HG03280 (cell line): ENCODE data around the gene MPV17.
"Not testable (repeated sequence)": the region's sequence is repeated elsewhere in the genome, so short reads cannot be mapped to it uniquely, and the experiment has no call there.

Experiments used
- ATAC-seq: cut with Tn5 transposase; IDR thresholded peaks from one replicate; pipeline ENCODE4 v1.9.1; 2021; ENCODE audit warnings: mild to moderate bottlenecking, moderate library complexity; ENCODE audit not compliant: unreplicated experiment

MPV17 gene

DNA sequence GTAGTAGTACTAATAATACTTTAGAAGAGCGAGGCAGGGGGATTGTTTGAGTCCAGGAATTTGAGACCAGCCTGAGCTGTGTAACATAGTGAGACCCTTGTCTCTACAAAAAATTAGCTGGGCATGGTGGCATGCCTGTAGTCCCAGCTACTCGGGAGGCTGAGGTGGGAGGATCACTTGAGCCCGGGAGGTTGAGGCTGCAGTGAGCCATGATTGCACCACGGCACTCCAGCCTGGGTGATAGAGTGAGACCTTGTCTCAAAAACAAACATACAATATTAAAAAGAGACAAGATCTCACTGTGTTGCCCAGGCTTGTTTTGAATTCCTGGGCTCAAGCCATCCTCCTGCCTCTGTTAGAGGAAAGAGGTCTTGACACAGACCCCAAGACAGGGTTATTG is 22.3 kb downstream of the MPV17 start:
- not testable (repeated sequence) for ATAC-seq

DNA sequence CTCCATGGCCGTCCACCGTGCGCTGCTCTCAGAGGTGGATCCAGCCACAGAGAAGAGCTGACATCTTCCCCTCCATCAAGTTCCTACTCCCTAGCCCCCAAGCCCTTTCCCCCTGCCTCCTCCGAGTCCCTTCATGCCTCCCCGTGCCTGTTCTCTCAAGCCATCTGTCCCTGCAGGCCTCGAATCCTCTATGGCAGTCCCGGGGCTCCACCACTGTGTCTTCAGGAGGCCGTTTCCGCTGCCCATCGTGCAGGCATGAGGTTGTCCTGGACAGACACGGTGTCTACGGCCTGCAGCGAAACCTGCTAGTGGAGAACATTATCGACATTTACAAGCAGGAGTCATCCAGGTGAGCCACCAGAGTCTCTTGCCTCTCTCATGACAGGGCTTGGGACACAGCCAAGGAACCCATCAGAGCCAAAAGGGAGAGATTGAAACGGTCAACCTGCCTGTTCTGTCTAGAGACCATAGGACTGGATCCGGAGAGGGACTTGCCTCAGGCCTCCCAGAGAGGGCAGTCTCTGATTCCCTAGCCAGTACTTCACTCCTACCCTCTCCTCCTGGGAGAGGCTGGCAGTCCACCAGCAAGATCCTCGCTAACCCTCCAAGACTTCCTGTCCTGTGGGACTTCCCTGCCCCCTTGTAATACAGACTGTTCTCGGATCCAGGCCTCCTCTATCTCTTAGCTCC is 24.4 kb downstream of the MPV17 start:
- no peak for ATAC-seq

DNA sequence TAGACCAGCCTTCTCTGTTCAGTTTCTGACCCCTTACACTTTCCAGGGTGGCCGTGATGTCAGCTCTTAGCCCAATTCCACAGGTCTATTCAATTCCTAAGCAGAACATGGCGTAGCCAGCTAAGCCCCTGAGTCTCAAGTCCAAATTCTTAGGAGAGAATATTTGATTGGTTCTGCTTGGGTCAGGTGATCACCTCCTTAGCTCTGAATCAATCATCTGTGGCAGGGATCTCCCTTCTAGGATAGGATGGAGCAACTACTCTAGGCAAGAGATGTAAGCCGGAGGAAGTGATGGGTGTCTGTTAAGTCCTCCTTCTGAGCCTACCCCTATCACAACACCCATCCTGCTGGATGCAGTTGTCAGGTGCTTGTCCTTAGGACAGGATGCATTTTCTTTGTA is 25.7 kb downstream of the MPV17 start:
- no peak for ATAC-seq

DNA sequence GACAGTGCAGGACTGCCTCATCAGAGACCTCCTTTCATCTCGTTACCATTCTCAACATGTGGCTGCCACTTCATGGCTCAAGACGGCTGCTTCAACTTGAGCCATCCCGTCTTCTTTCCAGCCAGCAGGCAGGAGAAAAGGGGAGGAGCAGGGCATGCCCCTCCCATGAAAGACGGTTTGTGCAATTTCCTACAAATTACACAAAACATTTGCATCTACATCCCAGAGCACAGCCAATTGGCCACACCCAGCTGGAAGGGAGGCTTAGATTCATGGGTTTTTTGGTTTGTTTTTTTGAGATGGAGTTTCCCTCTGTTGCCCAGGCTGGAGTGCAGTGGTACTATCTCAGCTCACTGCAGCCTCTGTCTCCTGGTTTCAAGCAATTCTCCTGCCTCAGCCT is 26.4 kb downstream of the MPV17 start:
- ATAC-seq: no peak

DNA sequence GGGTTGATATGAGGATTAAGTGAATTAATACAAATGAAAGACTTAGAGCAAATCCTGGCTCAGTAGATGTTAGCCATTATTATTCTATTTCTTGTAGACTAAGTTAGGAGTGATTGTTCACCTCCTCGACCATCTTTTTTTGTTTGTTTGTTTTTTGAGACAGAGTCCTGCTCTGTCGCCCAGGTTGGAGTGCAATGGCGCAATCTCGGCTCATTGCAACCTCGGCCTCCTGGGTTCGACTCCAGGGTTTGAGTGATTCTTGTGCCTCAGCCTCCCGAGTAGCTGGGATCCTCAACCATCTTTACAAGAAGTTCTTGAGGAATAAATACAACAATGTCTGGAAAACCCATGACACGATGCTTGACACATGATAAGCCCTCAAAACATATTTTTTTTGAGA is 28.0 kb downstream of the MPV17 start:
- no peak for ATAC-seq

DNA sequence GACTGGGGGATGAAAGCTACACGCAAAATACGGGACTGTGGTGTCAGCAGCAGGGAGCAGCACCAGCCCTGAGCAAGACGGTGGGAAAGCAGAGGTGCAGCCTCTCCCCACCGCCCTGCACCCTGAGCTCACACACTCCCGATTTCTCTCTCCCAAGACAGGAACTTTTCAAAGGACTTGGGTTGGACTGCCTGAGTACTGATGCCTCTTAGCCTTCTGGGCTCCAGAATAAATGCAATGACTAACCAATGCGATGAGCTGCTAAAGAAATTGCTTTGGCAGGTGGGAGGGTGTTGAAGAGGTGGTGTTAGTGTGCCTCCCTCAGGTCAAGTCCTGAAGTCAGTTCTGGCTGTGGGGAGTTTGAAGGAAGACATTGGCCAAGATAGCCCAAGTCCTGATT is 31.0 kb downstream of the MPV17 start:
- ATAC-seq: no peak

DNA sequence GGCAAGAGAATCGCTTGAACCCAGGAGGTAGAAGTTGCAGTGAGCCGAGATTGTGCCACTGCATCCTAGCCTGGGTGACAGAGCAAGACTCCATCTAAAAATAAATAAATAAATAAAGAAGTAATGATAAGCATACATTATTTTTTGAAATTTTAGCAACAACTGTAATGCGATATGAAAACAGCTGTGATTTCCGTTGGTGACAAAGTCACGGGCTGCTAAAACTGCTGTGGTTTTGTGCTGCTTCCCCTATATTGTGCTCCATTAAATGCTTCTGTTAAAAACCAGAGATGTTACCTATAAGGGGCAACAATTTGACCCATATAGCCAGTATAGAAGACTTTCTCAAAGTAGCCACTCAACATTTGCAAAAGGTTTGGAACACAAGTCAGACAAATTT is 32.3 kb downstream of the MPV17 start:
- no peak for ATAC-seq

DNA sequence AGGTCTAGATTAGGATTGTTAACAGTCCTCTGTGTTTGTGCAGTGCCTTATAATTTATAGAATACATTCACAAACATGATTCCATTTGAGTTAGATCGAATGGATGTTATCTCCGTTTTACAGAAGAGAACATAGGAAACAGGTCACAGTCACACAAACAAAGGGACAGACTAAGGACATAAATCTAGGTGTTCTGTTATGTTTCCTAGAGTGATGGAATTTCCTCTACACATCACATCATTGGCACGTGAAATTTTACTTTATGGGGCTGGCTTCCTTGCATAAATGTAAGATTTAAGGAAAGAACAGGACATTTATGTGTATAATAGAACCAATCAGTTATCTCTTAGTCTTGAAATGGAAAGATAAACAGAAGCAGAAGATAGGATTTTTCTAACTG is 34.3 kb downstream of the MPV17 start:
- no peak for ATAC-seq

DNA sequence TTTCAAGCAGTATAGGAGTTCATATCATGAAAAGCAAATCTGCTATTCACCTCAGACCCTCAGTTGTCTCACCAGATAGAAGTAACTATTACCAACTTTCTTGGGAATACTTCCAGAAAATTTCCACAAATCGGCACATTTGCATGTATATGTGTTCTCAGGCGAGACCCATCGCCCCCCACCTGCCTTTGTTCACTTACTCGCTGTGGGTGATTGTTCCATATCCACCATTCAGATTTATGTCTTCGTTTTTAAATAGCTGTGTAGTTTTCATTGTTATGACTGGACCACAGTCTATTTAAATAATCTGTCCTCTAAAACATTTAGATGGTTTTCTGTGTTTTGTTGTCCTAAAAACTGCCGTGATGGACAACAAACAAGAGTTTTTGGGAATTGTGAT is 37.4 kb downstream of the MPV17 start:
- no peak for ATAC-seq

DNA sequence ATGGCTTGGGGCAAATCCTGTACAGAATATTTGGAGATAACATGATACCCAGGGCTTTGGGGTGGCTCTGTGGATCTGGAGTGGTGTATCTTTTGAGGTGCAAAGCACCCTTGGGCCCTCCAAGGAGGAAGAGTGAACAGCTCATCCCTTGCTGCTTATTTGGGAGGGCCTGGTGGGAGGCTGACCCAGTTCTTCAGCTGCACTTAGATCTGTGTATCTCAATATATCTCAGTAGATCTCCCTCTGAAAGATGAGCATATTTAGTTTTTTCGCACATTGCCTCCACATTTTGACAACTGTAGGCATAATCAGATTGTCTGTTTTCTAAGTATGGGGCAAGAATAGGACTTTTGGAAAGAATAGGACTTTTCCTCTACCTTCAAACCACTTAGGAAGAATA is 37.9 kb downstream of the MPV17 start:
- no peak for ATAC-seq

DNA sequence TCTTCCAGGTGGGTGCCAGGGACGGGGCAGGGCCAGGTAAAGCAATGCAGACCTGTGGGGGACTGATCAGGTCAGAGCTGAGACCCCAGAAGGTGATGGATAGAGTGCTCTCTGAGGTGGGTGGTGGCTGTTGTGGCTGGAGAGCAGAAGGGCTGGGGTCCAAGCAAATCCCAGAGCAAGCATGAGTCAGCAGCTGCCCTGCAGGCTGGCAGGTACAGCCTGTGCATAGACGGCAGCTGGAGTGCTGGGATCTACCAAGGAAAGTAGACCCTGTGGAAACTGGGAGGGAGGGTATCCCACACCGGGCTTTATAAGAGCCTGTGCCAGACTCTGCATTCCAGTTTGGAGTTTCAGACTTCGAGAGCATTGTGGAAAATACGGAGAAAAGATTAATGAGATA is 40.0 kb downstream of the MPV17 start:
- no peak for ATAC-seq

DNA sequence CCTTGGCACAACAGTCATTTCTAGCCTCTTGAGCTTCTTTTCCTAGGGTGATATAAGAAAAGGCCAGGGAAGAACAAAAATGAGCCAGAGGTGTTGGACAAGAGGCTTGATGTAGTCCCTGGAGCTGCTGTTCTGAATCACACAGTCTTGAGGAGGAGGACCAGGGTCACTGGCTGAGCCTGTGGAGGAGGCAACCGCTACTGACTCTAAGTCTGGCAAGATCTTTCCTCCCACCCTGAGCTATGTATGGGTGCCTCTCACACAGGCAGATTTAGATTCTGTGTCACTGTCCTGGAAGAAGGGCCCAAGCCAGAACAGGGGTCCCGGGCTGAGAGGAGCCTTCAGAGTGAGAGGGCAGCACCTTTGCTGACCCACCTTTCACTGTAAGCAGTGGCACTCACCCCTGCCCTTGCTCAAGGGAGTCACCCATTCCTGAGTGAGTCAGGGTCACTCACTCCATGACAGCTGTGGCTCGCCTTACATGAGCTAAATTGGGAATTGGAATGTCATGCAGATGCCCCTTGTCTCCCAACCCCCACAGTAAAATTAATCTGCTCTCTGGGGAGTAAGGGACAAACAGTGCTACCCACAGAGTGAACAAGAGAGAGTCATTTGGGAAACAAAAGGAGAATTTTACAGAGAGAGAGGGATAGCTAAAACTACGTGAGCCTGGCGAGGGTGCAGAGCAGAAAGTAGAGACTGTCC is 40.9 kb downstream of the MPV17 start, which contains the start of gene TRIM54:
Gene TRIM54 (plus strand): TSS at position 575 of the 705 bp plus-strand sequence. CDS start 303 bp downstream, outside the sequence.
- ATAC-seq: no peak

DNA sequence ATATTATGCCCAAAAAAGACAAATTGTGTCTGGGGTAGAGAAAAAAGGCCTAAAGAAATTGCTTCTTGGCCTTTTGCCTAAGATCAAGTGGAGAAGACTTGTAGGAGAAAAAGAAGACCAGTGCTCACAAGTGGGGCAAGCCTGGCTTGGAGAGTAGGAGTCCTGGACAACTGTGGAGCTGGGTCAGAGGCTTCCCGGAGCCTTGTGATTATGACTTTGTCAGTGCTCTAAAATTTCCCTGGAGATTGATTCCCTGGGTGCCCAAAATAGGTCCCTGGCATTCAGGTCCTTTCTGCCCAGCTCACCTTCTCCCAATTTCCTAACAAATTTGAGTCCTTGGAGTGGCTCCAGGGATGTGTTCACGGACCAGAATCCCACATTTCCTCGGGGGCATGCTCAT is 41.5 kb downstream of the MPV17 start:
- ATAC-seq: no peak

DNA sequence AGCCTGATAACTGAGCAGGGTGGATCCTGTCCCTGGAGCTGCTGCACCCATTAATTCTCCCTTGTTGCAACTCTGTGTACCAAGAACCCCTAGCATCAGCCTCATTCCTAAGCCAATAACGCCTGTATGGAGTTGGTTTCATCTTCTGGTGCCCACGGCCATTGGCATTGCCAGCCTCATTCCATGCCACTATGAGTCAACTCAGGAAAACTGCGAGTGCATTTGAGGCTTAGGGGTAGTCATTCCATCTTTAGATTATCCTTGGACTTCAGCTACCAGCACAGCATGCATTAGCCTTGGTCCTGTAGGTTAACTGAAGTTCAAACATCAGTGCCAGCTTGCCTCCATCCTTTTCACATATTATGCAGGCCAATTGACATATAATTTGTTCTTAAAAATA is 42.1 kb downstream of the MPV17 start:
- no peak for ATAC-seq

DNA sequence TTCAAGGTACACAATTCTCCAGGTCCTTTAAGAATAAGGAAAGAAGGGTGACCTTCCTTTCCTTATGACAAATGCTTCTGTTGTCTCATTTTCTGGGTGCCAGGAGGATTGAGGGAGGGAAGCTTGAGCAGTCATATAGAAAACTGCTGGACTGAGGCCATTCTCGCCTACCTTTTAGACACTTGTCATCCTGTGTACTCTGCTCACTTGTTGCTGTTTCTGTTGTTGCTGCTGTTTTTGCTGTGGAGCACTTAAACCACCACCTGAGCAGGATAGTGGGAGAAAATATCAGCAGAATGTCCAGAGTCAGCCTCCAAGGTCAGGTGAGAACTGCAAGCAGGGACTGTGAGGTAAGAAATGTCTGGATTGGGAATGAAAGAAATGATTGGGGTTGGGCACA is 44.9 kb downstream of the MPV17 start:
- ATAC-seq: no peak

DNA sequence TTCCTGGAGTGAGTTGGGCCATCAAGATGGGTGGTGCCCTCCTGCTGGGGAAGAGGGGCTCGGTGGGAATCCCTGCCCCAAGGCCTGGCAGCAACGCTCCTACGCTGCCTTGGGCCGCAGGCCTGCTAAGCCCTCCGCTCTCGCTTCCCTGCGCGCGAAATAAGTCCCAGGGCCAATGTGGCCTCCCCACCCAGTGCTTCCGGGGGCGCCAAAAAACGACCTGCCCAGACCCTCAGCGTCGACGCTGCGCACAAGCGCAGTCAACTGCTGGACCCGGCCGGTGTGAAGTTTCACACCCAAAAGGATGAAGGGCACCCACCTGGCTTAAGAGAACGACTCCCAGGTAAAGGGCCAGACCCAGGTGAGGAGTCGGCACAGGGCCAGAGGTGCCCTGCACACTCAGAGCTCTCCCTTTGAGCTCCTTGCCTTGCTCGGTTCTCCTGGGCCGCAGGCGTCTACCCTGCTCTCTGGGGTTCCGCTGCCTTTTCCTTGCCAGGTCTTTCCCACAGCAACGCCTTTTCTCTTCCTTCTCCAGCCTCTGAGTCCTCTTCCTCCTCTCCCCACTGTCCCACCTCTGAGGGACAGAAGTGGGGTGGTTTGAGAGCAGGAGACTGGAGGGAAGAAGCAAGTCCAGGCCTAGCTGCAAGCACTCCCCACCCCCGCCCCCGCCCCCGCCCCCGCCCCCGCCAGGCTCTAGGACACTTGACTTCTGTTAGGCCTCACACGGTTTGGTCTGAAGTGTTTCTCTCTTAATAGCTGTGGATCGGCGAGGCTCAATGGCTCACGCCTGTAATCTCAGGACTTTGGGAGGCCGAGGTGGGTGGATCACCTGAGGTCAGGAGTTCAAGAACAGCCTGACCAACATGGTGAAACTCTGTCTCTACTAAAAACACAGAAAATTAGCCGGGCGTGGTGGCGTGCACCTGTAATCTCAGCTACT is 47.4 kb downstream of the MPV17 start, which contains the start of gene DNAJC5G:
Gene DNAJC5G (plus strand): TSS at position 223 of the 940 bp plus-strand sequence. CDS start 1,296 bp downstream, outside the sequence.
- ATAC-seq: no peak

DNA sequence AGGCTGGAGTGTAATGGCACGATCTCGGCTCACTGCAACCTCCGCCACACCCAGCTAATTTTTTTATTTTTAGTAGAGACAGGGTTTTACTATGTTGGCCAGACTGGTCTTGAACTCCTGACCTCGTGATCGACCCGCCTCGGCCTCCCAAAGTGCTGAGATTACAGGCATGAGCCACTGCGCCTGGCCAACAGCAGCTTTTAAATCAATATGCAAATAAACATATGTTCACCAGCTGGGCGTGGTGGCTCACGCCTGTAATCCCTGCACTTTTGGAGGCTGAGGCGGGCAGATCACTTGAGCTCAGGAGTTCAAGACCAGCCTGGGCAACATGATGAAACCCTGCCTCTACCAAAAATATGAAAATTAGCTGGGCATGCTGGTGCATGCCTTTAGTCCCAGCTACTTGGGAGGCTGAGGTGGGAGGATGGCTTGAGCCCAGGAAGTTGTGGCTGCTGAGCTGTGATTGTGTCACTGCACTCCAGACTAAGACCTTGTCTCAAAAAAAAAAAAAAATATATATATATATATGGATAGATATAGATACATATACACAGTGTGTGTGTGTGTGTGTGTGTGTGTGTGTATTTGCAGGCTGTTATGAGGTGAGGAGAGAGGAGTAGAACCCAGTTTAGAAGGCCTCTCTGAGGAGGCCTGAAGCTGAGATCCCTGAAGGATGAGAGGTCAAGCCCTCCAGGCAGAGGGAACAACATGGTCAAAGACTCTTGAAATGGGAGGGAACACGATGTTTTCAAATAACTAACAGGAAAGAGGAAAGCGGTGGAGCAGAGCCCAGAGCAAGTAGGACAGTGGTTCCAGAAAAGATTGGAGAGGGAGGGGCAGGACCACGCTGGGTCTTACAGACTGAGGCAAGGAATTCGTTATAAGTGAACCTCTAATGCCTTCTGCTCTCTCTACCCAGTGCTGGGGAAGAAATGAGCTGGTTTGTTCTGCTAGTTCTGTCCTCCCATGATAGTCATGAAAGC is 50.1 kb downstream of the MPV17 start:
- ATAC-seq: not testable (repeated sequence)

DNA sequence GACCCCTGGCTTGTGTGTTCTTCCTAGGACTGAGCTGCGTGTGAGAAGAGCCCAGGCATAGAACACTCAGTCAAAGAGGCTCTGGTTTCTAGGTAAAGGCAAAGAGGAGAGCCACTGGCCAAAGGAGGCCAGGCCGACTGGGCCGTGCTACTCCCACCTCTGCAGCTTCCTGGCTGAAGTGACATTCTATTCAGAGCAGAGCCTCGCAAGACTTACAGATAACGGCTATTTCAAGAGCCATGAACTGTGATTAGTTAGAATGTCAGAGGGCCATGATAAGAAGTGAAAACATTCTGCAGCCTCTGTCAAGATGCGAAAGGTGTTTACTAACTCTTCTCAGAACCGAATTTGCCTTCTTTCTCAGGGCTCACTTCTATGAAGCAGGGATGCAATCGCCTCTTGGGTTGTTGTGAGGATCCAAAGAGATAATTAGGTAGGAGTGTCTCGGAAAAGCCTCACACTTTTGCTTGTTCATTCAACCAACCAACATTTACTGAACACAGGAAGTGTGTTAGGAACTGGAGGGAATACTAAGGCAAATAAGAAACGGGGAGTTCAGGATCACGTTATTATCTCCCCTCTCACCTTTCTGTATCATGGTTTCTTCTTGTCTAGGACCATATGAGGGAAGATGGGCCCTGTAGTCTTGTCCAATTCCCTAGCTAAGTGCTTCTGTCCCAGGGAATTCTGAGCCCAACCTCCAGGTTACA is 51.1 kb downstream of the MPV17 start:
- ATAC-seq: no peak

DNA sequence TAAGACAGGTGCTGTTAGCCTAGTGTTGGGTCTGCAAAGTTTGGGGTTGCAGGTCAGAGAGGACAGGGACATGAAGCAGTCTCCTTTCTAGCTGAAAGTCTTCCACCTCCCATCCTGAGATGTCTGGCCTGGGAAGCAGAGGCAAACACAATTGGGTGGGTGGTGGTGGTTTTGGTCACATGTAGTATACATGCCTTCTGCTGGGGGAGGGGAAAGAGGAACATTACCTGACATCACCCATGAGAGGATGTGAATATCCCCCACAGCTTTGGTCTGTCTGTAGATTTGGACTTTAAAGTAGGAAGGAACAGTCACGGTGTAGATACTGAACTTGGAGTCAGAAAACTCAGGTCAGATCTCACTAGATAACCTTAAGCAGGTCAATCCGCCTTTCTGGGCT is 52.2 kb downstream of the MPV17 start:
- ATAC-seq: no peak

DNA sequence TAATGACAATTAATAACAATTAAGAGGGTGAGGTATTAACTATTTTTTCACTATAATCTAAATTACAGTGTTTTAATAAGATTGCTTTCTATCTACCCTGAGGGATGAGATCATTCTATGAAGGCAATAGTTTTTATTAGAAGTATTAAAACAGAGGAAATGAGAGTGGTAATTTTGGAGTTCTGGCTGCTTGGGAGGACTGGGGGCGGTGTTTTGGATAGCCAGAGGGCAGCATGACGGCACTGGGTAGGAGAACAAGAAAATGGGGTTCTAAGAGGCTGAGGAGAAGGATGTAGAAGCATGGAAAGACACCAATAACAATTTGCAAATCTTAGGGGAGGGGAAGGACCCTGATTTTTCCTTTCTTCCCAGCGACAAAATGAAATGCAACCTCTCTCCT is 52.8 kb downstream of the MPV17 start:
- no peak for ATAC-seq
